Activated CD4-positive, alpha-beta memory T cell treated with anti-CD3 and anti-CD28 coated beads for 36 hours (primary cell): ENCODE results near the gene PPP1R1A. TPM values are rescaled to one million over a fixed set of nuclear protein-coding genes. Genes with fewer than 3 reads are reported as not detected.

ENCODE experiments used
- CTCF ChIA-PET: fragments of 350-600 bp; sonication (Branson Sonifier 250); formaldehyde crosslinking; loops from one replicate; lab custom pipeline; 2021; ENCODE audit warnings: antibody characterized with exemption, inconsistent platforms; lab: Charles Lee
- POLR2A ChIA-PET: fragments of 350-600 bp; sonication (Branson Sonifier 250); formaldehyde crosslinking; loops from one replicate; lab custom pipeline; 2021; ENCODE audit warnings: antibody characterized with exemption; lab: Charles Lee
- DNase-seq: peaks from one replicate; pipeline ENCODE4 v3.0.0-alpha.2; 2020
- H3K27ac Mint-ChIP-seq: one replicate; pipeline ENCODE4 v1.8.0; 2021; ENCODE audit warnings: mixed read lengths
- H3K27me3 Mint-ChIP-seq: one replicate; pipeline ENCODE4 v1.8.0; 2021; ENCODE audit warnings: mixed read lengths
- H3K36me3 Mint-ChIP-seq: one replicate; pipeline ENCODE4 v1.8.0; 2021; ENCODE audit warnings: mixed read lengths
- H3K4me1 Mint-ChIP-seq: one replicate; pipeline ENCODE4 v1.8.0; 2021; ENCODE audit warnings: low read depth, mixed read lengths
- H3K4me3 Mint-ChIP-seq: one replicate; pipeline ENCODE4 v1.8.0; 2021; ENCODE audit warnings: mild to moderate bottlenecking, mixed read lengths
- H3K9me3 Mint-ChIP-seq: one replicate; pipeline ENCODE4 v1.8.0; 2021; ENCODE audit warnings: mixed read lengths
- intact Hi-C: fragments of 100-400 bp; cut with micrococcal nuclease; formaldehyde crosslinking; loops from one replicate; pipeline ENCODE4 v1.15.1; 2023
- total RNA-seq, 2 experiments: library from RNA; stranded (reverse); gene quantifications; one replicate each; pipeline ENCODE4 v1.2.3, GENCODE V29; 2021

The PPP1R1A gene
- total RNA-seq, 2 experiments from 2014 or later = not detected

- Mint-ChIP-seq H3K9me3 (no peaks in the 10 kb centered on the region), H3K4me3 (no peak overlapping the region), H3K4me1 (peaks cover 2% of the 10 kb centered on the region), H3K36me3 (peaks cover 5% of the 10 kb centered on the region), H3K27me3 (no peaks in the 10 kb centered on the region), H3K27ac (no peak overlapping the region)
- ChIA-PET CTCF (interaction anchor here (1.0 to 3.1 kb wide), 3 partner anchors 13 to 40 kb away, joined by 3 to 17 read pairs (median 3); no protein-coding TSS in a partner anchor), POLR2A (no interaction called here)
- DNase-seq = no peak
- intact Hi-C loops = no loop called here
Observed at GRCh38 chr12:54566792-54567191, 21.7 kb downstream of the PPP1R1A start.

- Mint-ChIP-seq H3K4me3 (no peak overlapping the region), H3K27ac (no peak overlapping the region), H3K27me3 (no peaks in the 10 kb centered on the region), H3K4me1 (peaks cover 9% of the 10 kb centered on the region), H3K9me3 (no peaks in the 10 kb centered on the region), H3K36me3 (peaks cover 5% of the 10 kb centered on the region)
- intact Hi-C loops = no loop called here
- ChIA-PET POLR2A (no interaction called here), CTCF (interaction anchor here (1.1 to 3.1 kb wide), 2 partner anchors 14 to 31 kb away, joined by 3 to 17 read pairs; no protein-coding TSS in a partner anchor)
- no peak for DNase-seq
Observed at GRCh38 chr12:54565986-54566544, 22.4 kb downstream of the PPP1R1A start.

- H3K27ac Mint-ChIP-seq = no peak overlapping the region
- H3K9me3 Mint-ChIP-seq = no peaks in the 10 kb centered on the region
- H3K4me1 Mint-ChIP-seq = peaks cover 14% of the 10 kb centered on the region
- peaks cover 5% of the 10 kb centered on the region for H3K36me3 Mint-ChIP-seq
- H3K27me3 Mint-ChIP-seq = no peaks in the 10 kb centered on the region
- no peak overlapping the region for H3K4me3 Mint-ChIP-seq
- DNase-seq = no peak
- intact Hi-C loops = no loop called here
- CTCF ChIA-PET = interaction anchor here (3.1 kb wide), 1 partner anchor 15 kb away, joined by 17 read pairs; no protein-coding TSS in a partner anchor
- POLR2A ChIA-PET = no interaction called here
Observed at GRCh38 chr12:54565310-54565985, 23.0 kb downstream of the PPP1R1A start.

- intact Hi-C loops = no loop called here
- CTCF ChIA-PET = interaction anchor here (2.3 to 3.1 kb wide), 2 partner anchors 15 kb away, joined by 17 to 19 read pairs; no protein-coding TSS in a partner anchor
- H3K4me3 Mint-ChIP-seq = no peak overlapping the region
- POLR2A ChIA-PET = no interaction called here
- no peaks in the 10 kb centered on the region for H3K9me3 Mint-ChIP-seq
- peaks cover 21% of the 10 kb centered on the region for H3K4me1 Mint-ChIP-seq
- no peak overlapping the region for H3K27ac Mint-ChIP-seq
- H3K36me3 Mint-ChIP-seq = peaks cover 5% of the 10 kb centered on the region
- no peak for DNase-seq
- no peaks in the 10 kb centered on the region for H3K27me3 Mint-ChIP-seq
Observed at GRCh38 chr12:54564768-54565167, 23.7 kb downstream of the PPP1R1A start.

GRCh38 chr12:54563787-54564186 lies 24.7 kb downstream of the PPP1R1A start:
- intact Hi-C loops = no loop called here
- Mint-ChIP-seq H3K27ac (no peak overlapping the region), H3K36me3 (peaks cover 5% of the 10 kb centered on the region)

GRCh38 chr12:54562750-54563356 lies 25.6 kb downstream of the PPP1R1A start:
- no peak overlapping the region for H3K27ac Mint-ChIP-seq

More at GRCh38 chr12:54563787-54564186, 24.7 kb downstream of the PPP1R1A start:
- ChIA-PET POLR2A (no interaction called here), CTCF (interaction anchor here (2.3 kb wide), 1 partner anchor 16 kb away, joined by 19 read pairs; no protein-coding TSS in a partner anchor)
- no peaks in the 10 kb centered on the region for H3K9me3 Mint-ChIP-seq
- no peak for DNase-seq
- peaks cover 23% of the 10 kb centered on the region for H3K4me1 Mint-ChIP-seq
- H3K4me3 Mint-ChIP-seq = no peak overlapping the region
- no peaks in the 10 kb centered on the region for H3K27me3 Mint-ChIP-seq

GRCh38 chr12:54561164-54561563 lies 27.3 kb downstream of the PPP1R1A start:
- H3K4me1 Mint-ChIP-seq = peaks cover 23% of the 10 kb centered on the region
- H3K36me3 Mint-ChIP-seq = no peaks in the 10 kb centered on the region
- peak overlapping the region; percentile 74 for H3K27ac Mint-ChIP-seq
- DNase-seq = peak; percentile 44
- H3K4me3 Mint-ChIP-seq = peak overlapping the region; percentile 69
- no peaks in the 10 kb centered on the region for H3K27me3 Mint-ChIP-seq
- POLR2A ChIA-PET = interaction anchor here (1.1 to 1.4 kb wide), 2 partner anchors 9 to 12 kb away, joined by 4 to 5 read pairs; partner anchors contain the start of gene PDE1B
- CTCF ChIA-PET = interaction anchor here (1.2 to 3.5 kb wide), 2 partner anchors 19 to 34 kb away, joined by 9 to 19 read pairs; no protein-coding TSS in a partner anchor
- H3K9me3 Mint-ChIP-seq = no peaks in the 10 kb centered on the region
- intact Hi-C loops = loop anchor here (2.0 kb wide), 1 partner anchor 38 kb away; no protein-coding TSS in a partner anchor

More at GRCh38 chr12:54562750-54563356, 25.6 kb downstream of the PPP1R1A start:
- H3K4me3 Mint-ChIP-seq = no peak overlapping the region
- H3K36me3 Mint-ChIP-seq = peaks cover 5% of the 10 kb centered on the region
- H3K4me1 Mint-ChIP-seq = peaks cover 23% of the 10 kb centered on the region
- POLR2A ChIA-PET = interaction anchor here (0.6 kb wide), 1 partner anchor 31 kb away, joined by 5 read pairs; no protein-coding TSS in a partner anchor
- H3K27me3 Mint-ChIP-seq = no peaks in the 10 kb centered on the region
- DNase-seq = no peak
- CTCF ChIA-PET = interaction anchor here (1.7 to 2.3 kb wide), 2 partner anchors 17 to 36 kb away, joined by 10 to 19 read pairs; no protein-coding TSS in a partner anchor
- intact Hi-C loops = no loop called here
- H3K9me3 Mint-ChIP-seq = no peaks in the 10 kb centered on the region

GRCh38 chr12:54560374-54560858 lies 28.0 kb downstream of the PPP1R1A start:
- Mint-ChIP-seq H3K4me1 (peaks cover 23% of the 10 kb centered on the region), H3K27ac (peak overlapping the region; percentile 74), H3K9me3 (no peaks in the 10 kb centered on the region), H3K27me3 (no peaks in the 10 kb centered on the region), H3K36me3 (no peaks in the 10 kb centered on the region), H3K4me3 (peak overlapping the region; percentile 69)
- intact Hi-C loops = loop anchor here (1.0 to 2.0 kb wide), 2 partner anchors 10 to 38 kb away; no protein-coding TSS in a partner anchor
- ChIA-PET CTCF (interaction anchor here (1.1 to 3.5 kb wide), 4 partner anchors 11 to 161 kb away, joined by 4 to 19 read pairs (median 8); partner anchors contain the start of gene PDE1B), POLR2A (interaction anchor here (1.1 to 1.4 kb wide), 2 partner anchors 9 to 11 kb away, joined by 4 to 5 read pairs; partner anchors contain the start of gene PDE1B)
- DNase-seq = peak; percentile 94

- Mint-ChIP-seq H3K27ac (no peak overlapping the region), H3K27me3 (no peaks in the 10 kb centered on the region), H3K4me1 (peaks cover 23% of the 10 kb centered on the region), H3K4me3 (no peak overlapping the region), H3K36me3 (no peaks in the 10 kb centered on the region), H3K9me3 (no peaks in the 10 kb centered on the region)
- intact Hi-C loops = no loop called here
- ChIA-PET CTCF (interaction anchor here (3.5 kb wide), 1 partner anchor 21 kb away, joined by 19 read pairs; no protein-coding TSS in a partner anchor), POLR2A (interaction anchor here (0.6 to 1.2 kb wide), 4 partner anchors 9 to 61 kb away, joined by 3 to 5 read pairs (median 4); partner anchors contain the start of gene PDE1B)
- DNase-seq = no peak
Observed at GRCh38 chr12:54558759-54559158, 29.7 kb downstream of the PPP1R1A start.

GRCh38 chr12:54558311-54558710 lies 30.1 kb downstream of the PPP1R1A start:
- ChIA-PET POLR2A (interaction anchor here (0.6 to 1.2 kb wide), 3 partner anchors 9 to 60 kb away, joined by 4 to 5 read pairs (median 4); partner anchors contain the start of gene PDE1B), CTCF (interaction anchor here (3.5 kb wide), 1 partner anchor 22 kb away, joined by 19 read pairs; no protein-coding TSS in a partner anchor)
- no peaks in the 10 kb centered on the region for H3K9me3 Mint-ChIP-seq
- H3K4me1 Mint-ChIP-seq = peaks cover 23% of the 10 kb centered on the region
- intact Hi-C loops = no loop called here
- no peaks in the 10 kb centered on the region for H3K27me3 Mint-ChIP-seq
- no peak for DNase-seq
- H3K4me3 Mint-ChIP-seq = no peak overlapping the region
- H3K36me3 Mint-ChIP-seq = no peaks in the 10 kb centered on the region
- no peak overlapping the region for H3K27ac Mint-ChIP-seq

GRCh38 chr12:54555670-54556257 lies 32.7 kb downstream of the PPP1R1A start:
- H3K4me3 Mint-ChIP-seq = no peak overlapping the region
- no peak overlapping the region for H3K27ac Mint-ChIP-seq
- POLR2A ChIA-PET = no interaction called here
- CTCF ChIA-PET = interaction anchor here (1.0 kb wide), 1 partner anchor 24 kb away, joined by 3 read pairs; no protein-coding TSS in a partner anchor
- intact Hi-C loops = no loop called here
- no peak for DNase-seq
- no peaks in the 10 kb centered on the region for H3K36me3 Mint-ChIP-seq
- no peaks in the 10 kb centered on the region for H3K27me3 Mint-ChIP-seq
- peaks cover 20% of the 10 kb centered on the region for H3K4me1 Mint-ChIP-seq
- no peaks in the 10 kb centered on the region for H3K9me3 Mint-ChIP-seq
